Osteocyte (in vitro differentiated cells): ENCODE results near the gene LCLAT1. TPM values are rescaled to one million over a fixed set of nuclear protein-coding genes. Genes with fewer than 3 reads are reported as not detected.

ENCODE experiments used
- DNase-seq: peaks from one replicate; pipeline ENCODE4 v3.0.0; 2021; ENCODE audit warnings: mixed read lengths; ENCODE audit not compliant: unreplicated experiment; ENCODE audit errors: extremely low spot score
- H3K27ac Mint-ChIP-seq: one replicate; pipeline ENCODE4 v1.8.0; 2021; ENCODE audit warnings: mild to moderate bottlenecking, mixed read lengths; ENCODE audit not compliant: unreplicated experiment
- H3K27me3 Mint-ChIP-seq: one replicate; pipeline ENCODE4 v1.8.0; 2021; ENCODE audit warnings: mixed read lengths; ENCODE audit not compliant: unreplicated experiment
- H3K36me3 Mint-ChIP-seq: one replicate; pipeline ENCODE4 v1.8.0; 2021; ENCODE audit warnings: mixed read lengths; ENCODE audit not compliant: unreplicated experiment
- H3K4me1 Mint-ChIP-seq: one replicate; pipeline ENCODE4 v1.8.0; 2021; ENCODE audit warnings: mixed read lengths; ENCODE audit not compliant: unreplicated experiment
- H3K4me3 Mint-ChIP-seq: one replicate; pipeline ENCODE4 v1.8.0; 2021; ENCODE audit warnings: mild to moderate bottlenecking, moderate library complexity, mixed read lengths; ENCODE audit not compliant: unreplicated experiment
- H3K9me3 Mint-ChIP-seq: one replicate; pipeline ENCODE4 v1.8.0; 2021; ENCODE audit warnings: mixed read lengths; ENCODE audit not compliant: unreplicated experiment
- CTCF ChIP-seq: fragments of 200-600 bp; sonication (generic); IDR thresholded peaks from 2 replicates; pipeline ENCODE4 v1.5.0; 2021; ENCODE audit warnings: antibody characterized with exemption, mild to moderate bottlenecking, moderate library complexity
- total RNA-seq: library from RNA; stranded (reverse); gene quantifications from 2 replicates; pipeline ENCODE4 v1.2.1, GENCODE V29; 2021

LCLAT1 gene
- total RNA-seq, 1 donor from 2014 or later = 13.6 TPM

- Mint-ChIP-seq H3K36me3 (no peaks in the 10 kb centered on the region), H3K4me3 (no peak overlapping the region), H3K27ac (no peak overlapping the region), H3K27me3 (peaks cover 10% of the 10 kb centered on the region), H3K9me3 (no peaks in the 10 kb centered on the region), H3K4me1 (peaks cover 5% of the 10 kb centered on the region)
- no peak for TF ChIP-seq CTCF
- peak; percentile 57 for DNase-seq
Measured at GRCh38 chr2:30690126-30690561, 243.1 kb downstream of the LCLAT1 start.

GRCh38 chr2:30691091-30691947 lies 244.3 kb downstream of the LCLAT1 start:
- Mint-ChIP-seq H3K9me3 (no peaks in the 10 kb centered on the region), H3K27me3 (peaks cover 20% of the 10 kb centered on the region), H3K4me1 (peaks cover 5% of the 10 kb centered on the region), H3K36me3 (no peaks in the 10 kb centered on the region), H3K4me3 (no peak overlapping the region), H3K27ac (no peak overlapping the region)
- DNase-seq = peak; percentile 62
- no peak for TF ChIP-seq CTCF

GRCh38 chr2:30691948-30692828 lies 245.1 kb downstream of the LCLAT1 start:
- TF ChIP-seq CTCF = no peak
- Mint-ChIP-seq H3K4me3 (no peak overlapping the region), H3K27ac (no peak overlapping the region), H3K4me1 (peaks cover 5% of the 10 kb centered on the region), H3K36me3 (no peaks in the 10 kb centered on the region), H3K27me3 (peaks cover 20% of the 10 kb centered on the region), H3K9me3 (no peaks in the 10 kb centered on the region)
- peak; percentile 75 for DNase-seq

DNA sequence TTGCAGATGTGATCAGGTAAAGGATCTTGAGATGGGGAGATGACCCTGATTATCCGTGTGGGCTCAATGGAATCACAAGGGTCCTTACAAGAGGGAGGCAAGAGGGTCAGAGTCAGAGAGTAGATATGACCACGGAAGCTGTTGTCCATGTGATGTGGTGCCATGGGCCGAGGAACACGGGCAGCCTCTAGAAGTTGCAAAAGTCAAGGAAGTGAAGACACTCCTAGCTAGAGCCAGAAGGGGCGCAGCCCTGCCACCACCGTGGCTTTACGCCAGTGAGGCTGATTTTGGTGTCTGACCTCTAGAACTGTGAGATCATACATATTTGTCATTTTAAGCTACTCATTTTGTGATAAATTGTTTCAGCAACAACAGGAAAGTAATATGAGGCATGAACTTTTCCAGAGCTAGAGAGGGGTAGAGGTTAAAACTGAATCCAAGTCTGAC lies 245.8 kb downstream of the LCLAT1 start:
- H3K27ac Mint-ChIP-seq = no peak overlapping the region
- peaks cover 4% of the 10 kb centered on the region for H3K9me3 Mint-ChIP-seq
- no peak for TF ChIP-seq CTCF
- no peak overlapping the region for H3K4me3 Mint-ChIP-seq
- H3K36me3 Mint-ChIP-seq = no peaks in the 10 kb centered on the region
- H3K27me3 Mint-ChIP-seq = peaks cover 20% of the 10 kb centered on the region
- H3K4me1 Mint-ChIP-seq = peaks cover 5% of the 10 kb centered on the region
- peak; percentile 42 for DNase-seq

Other genes starting within 250 kb of the LCLAT1 start
- gene LBH, start 215.7 kb upstream of the LCLAT1 start, total RNA-seq = 65.0 and 74.7 TPM in 2 replicates